Upper lobe of left lung (tissue), 6 donors: ENCODE results near the gene NGEF. TPM values are rescaled to one million over a fixed set of nuclear protein-coding genes. Genes with fewer than 3 reads are reported as not detected.
A peak's percentile ranks its signal among the peaks of the same experiment; 100 is the strongest.

Source experiments
- ATAC-seq, 2 donors: fragments of 200-7000 bp; cut with Tn5 transposase; one replicate each; pipeline ENCODE4 v1.9.1; 2022; ENCODE audit warnings: mild to moderate bottlenecking in 2 of 2, moderate library complexity in 2 of 2; ENCODE audit not compliant: low FRiP score in 2 of 2
- DNase-seq, 2 donors: peaks; one replicate each; pipeline ENCODE4 v3.0.0-alpha.2; 2019 to 2020
- H3K27ac ChIP-seq, 4 donors: fragments of 200-600 bp; sonication (generic); one replicate each; pipeline ENCODE4 v1.5.1; 2016 to 2019
- H3K27me3 ChIP-seq, 4 donors: fragments of 200-600 bp; sonication (generic); one replicate each; pipeline ENCODE4 v1.5.1; 2017 to 2019
- H3K36me3 ChIP-seq, 4 donors: fragments of 200-600 bp; sonication (generic); one replicate each; pipeline ENCODE4 v1.5.1; 2016 to 2019
- H3K4me1 ChIP-seq, 4 donors: fragments of 200-600 bp; sonication (generic); one replicate each; pipeline ENCODE4 v1.5.1; 2018 to 2019
- H3K4me3 ChIP-seq, 4 donors: fragments of 200-600 bp; sonication (generic); one replicate each; pipeline ENCODE4 v1.5.1; 2017 to 2019; ENCODE audit warnings: mild to moderate bottlenecking in 2 of 4, moderate library complexity in 1 of 4
- H3K9me3 ChIP-seq, 4 donors: fragments of 200-600 bp; sonication (generic); one replicate each; pipeline ENCODE4 v1.5.1; 2018 to 2019
- EP300 ChIP-seq, 4 donors: sonication (generic); formaldehyde crosslinking; IDR thresholded peaks; one replicate each; pipeline ENCODE4 v1.5.1; 2017; ENCODE audit warnings: antibody characterized with exemption in 4 of 4, control low read depth in 2 of 4
- POLR2A ChIP-seq, 4 donors: fragments of 450-650 bp; IDR thresholded peaks; one replicate each; pipeline ENCODE4 v1.5.1; 2016 to 2017; ENCODE audit warnings: antibody characterized with exemption in 4 of 4, mild to moderate bottlenecking in 2 of 4
- POLR2AphosphoS5 ChIP-seq, 2 donors: sonication (generic); formaldehyde crosslinking; IDR thresholded peaks; one replicate each; pipeline ENCODE4 v1.5.1; 2017; ENCODE audit warnings: antibody characterized with exemption in 2 of 2
- WGBS, 2 donors: methylation state at CpG; one replicate each; pipeline ENCODE4 v1.1.5; 2017 to 2018; 5-methylcytosine and 5-hydroxymethylcytosine counted together
- total RNA-seq, 6 donors: library from RNA; depleted of rRNA in 4 of 6; stranded (reverse); fragments of >200 nt in 4 of 6; gene quantifications; one replicate each; pipeline versions ENCODE4 v1.1.0 to v1.2.1, GENCODE V29; 2016 to 2021
- TF ChIP-seq, protein P1 (sequence below), 6 experiments: fragments of 450-650 bp in 4 of 6; fragments of 200-600 bp in 2 of 6; sonication (generic) in 2 of 6; IDR thresholded peaks; one replicate each; pipeline ENCODE4 v1.5.1; 2016 to 2019; ENCODE audit warnings: antibody characterized with exemption in 6 of 6
- donor health status: DM: no; HTN: no; CAD: no; lungs with moderate emphysema.
- donor health status: DM: no; HTN: yes; CAD: no; lungs with severe emphysema.

NGEF gene, protein sequence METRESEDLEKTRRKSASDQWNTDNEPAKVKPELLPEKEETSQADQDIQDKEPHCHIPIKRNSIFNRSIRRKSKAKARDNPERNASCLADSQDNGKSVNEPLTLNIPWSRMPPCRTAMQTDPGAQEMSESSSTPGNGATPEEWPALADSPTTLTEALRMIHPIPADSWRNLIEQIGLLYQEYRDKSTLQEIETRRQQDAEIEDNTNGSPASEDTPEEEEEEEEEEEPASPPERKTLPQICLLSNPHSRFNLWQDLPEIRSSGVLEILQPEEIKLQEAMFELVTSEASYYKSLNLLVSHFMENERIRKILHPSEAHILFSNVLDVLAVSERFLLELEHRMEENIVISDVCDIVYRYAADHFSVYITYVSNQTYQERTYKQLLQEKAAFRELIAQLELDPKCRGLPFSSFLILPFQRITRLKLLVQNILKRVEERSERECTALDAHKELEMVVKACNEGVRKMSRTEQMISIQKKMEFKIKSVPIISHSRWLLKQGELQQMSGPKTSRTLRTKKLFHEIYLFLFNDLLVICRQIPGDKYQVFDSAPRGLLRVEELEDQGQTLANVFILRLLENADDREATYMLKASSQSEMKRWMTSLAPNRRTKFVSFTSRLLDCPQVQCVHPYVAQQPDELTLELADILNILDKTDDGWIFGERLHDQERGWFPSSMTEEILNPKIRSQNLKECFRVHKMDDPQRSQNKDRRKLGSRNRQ
- 1 to 10 TPM in 2 of 6 donors, under 1 TPM in 3, not detected in 1; 0.29 to 6.3 (median 0.98) TPM for total RNA-seq

- H3K27me3 ChIP-seq = no peaks in the 10 kb centered on the region
- TF ChIP-seq POLR2A (IDR thresholded peaks at IDR 0.05) (no peak), EP300 (IDR thresholded peaks at IDR 0.05) (no peak), POLR2AphosphoS5 (IDR thresholded peaks at IDR 0.05) (no peak)
- TF ChIP-seq, protein P1, sequence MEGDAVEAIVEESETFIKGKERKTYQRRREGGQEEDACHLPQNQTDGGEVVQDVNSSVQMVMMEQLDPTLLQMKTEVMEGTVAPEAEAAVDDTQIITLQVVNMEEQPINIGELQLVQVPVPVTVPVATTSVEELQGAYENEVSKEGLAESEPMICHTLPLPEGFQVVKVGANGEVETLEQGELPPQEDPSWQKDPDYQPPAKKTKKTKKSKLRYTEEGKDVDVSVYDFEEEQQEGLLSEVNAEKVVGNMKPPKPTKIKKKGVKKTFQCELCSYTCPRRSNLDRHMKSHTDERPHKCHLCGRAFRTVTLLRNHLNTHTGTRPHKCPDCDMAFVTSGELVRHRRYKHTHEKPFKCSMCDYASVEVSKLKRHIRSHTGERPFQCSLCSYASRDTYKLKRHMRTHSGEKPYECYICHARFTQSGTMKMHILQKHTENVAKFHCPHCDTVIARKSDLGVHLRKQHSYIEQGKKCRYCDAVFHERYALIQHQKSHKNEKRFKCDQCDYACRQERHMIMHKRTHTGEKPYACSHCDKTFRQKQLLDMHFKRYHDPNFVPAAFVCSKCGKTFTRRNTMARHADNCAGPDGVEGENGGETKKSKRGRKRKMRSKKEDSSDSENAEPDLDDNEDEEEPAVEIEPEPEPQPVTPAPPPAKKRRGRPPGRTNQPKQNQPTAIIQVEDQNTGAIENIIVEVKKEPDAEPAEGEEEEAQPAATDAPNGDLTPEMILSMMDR (IDR thresholded peaks at IDR 0.05) = no peak
- DNase-seq (no peak), ATAC-seq (no peak)
- H3K36me3 ChIP-seq = no peaks in the 10 kb centered on the region
- H3K4me3 ChIP-seq = no peak within 1 kb of the TSS
- H3K4me1 ChIP-seq = peaks cover 0 to 12% (median 6%) of the 10 kb centered on the region in 4 donors
- WGBS, 2 donors = 85 to 92% methylated on average over 9 to 12 of the region's 12 CpGs
- H3K9me3 ChIP-seq = no peaks in the 10 kb centered on the region
- peak within 1 kb of the TSS in 1 of 4 donors; percentile 32 for H3K27ac ChIP-seq
These were observed at the start of gene NGEF for GRCh38 chr2:233013027-233013461. NGEF (minus strand) TSS chr2:233013256; CDS start chr2:232974890, 38,366 bp downstream.

DNA sequence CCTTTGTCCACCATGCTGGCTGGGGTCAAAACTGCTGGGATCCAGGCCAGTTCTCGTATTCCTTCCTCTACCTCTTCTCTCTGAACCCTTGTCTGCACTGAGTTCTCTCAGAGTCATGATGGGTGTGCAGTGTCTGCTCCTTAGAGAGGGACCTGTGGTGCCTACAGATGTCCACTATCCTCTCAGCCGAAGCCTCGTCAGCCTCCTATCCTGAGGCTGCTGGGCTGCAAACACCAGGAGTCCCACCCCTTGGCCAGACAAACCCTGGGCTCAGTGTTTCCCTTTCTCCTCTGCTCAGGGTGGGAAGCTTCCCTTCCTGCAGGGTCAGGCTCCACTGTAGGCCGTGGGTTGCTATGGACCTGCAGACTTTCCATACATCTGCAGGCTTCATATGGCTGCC, 49.4 kb upstream of the NGEF start:
- Histone ChIP-seq H3K4me1 (peaks cover 55 to 73% (median 58%) of the 10 kb centered on the region in 4 donors), H3K27ac (peak overlapping the region; percentile 87 to 94 (median 90)), H3K4me3 (peak overlapping the region in 3 of 4 donors; percentile 47 to 61 (median 56)), H3K27me3 (no peaks in the 10 kb centered on the region), H3K36me3 (no peaks in the 10 kb centered on the region), H3K9me3 (no peaks in the 10 kb centered on the region)
- TF ChIP-seq POLR2AphosphoS5 (IDR thresholded peaks at IDR 0.05) (no peak), EP300 (IDR thresholded peaks at IDR 0.05) (no peak), POLR2A (IDR thresholded peaks at IDR 0.05) (no peak)
- TF ChIP-seq, protein P1 (IDR thresholded peaks at IDR 0.05) = no peak
- ATAC-seq (no peak), DNase-seq (no peak)
- 49% methylated on average over 2 to 4 of the region's 4 CpGs for WGBS, 2 donors

DNA sequence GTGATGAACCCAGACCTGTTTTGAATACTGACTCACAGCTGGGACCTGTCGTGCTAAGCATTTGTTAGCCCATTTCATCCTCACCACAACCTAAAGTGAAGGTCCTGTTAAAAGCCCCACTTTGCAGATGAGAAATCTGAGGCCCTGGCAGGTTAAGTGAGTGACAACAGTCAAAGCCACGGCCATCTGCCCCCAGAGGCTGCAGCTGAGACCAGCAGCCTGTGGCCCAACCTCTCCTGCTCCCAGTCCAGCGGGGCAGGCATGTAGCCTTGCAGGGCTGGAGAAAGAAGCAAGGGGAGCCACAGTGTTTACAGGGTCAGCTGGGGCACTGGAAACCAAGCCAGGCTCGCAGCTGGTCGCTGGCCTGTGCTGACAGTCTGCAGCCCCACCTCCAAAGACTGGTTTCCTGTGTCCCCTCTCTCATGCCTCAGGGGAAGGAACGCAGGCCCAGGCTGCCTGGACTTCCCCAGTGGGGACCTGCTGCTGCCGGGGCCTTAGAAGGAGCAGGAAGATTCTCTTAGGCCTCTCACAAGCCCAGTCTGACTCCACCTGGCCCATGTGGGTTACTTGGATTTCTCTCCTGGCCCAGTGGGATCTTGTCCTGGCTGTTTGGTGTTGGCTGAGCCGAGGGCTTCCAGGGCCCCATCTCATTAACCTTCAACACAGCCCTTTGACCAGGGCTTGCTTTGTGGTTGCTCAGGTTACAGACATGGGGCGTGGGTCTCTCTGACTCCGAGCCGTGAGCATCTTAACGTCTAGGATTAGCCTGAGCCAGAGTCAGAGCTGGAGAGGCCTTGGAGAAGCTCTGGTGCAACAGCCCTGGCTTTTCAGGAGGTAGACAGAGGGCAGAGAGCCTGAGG, 48.8 kb upstream of the NGEF start:
- peaks cover 55 to 73% (median 58%) of the 10 kb centered on the region in 4 donors for H3K4me1 ChIP-seq
- H3K27ac ChIP-seq = peak overlapping the region; percentile 87 to 94 (median 90)
- DNase-seq (peak; percentile 65 to 80), ATAC-seq (peak; percentile 51 to 55)
- TF ChIP-seq, protein P1 (IDR thresholded peaks at IDR 0.05) = peak in 4 of 6 experiments; percentile 19 to 62 (median 33)
- TF ChIP-seq EP300 (IDR thresholded peaks at IDR 0.05) (no peak), POLR2AphosphoS5 (IDR thresholded peaks at IDR 0.05) (peak in 1 of 2 donors; percentile 69), POLR2A (IDR thresholded peaks at IDR 0.05) (peak in 1 of 4 donors; percentile 47)
- H3K4me3 ChIP-seq = peak overlapping the region; percentile 17 to 61 (median 52)
- no peaks in the 10 kb centered on the region for H3K27me3 ChIP-seq
- 25 to 29% methylated on average over 9 to 12 of the region's 12 CpGs for WGBS, 2 donors
- H3K9me3 ChIP-seq = no peaks in the 10 kb centered on the region
- no peaks in the 10 kb centered on the region for H3K36me3 ChIP-seq

GRCh38 chr2:233060980-233061590, 48.0 kb upstream of the NGEF start:
- WGBS, 2 donors = 32 to 35% methylated on average over 7 to 10 of the region's 10 CpGs
- ATAC-seq (peak in 1 of 2 donors; percentile 16), DNase-seq (no peak)
- H3K4me1 ChIP-seq = peaks cover 53 to 67% (median 55%) of the 10 kb centered on the region in 4 donors
- no peaks in the 10 kb centered on the region for H3K9me3 ChIP-seq
- no peaks in the 10 kb centered on the region for H3K27me3 ChIP-seq
- H3K36me3 ChIP-seq = no peaks in the 10 kb centered on the region
- peak overlapping the region; percentile 32 to 61 (median 52) for H3K4me3 ChIP-seq
- TF ChIP-seq POLR2A (IDR thresholded peaks at IDR 0.05) (no peak), POLR2AphosphoS5 (IDR thresholded peaks at IDR 0.05) (no peak), EP300 (IDR thresholded peaks at IDR 0.05) (no peak)
- TF ChIP-seq, protein P1 (IDR thresholded peaks at IDR 0.05) = no peak
- peak overlapping the region; percentile 87 to 94 (median 90) for H3K27ac ChIP-seq
